Memory B cell (primary cell): Measurements from ENCODE around the gene PLB1.
"Not testable (repeated sequence)": the region's sequence is repeated elsewhere in the genome, so short reads cannot be mapped to it uniquely, and the experiment has no call there.

Source experiments
- ATAC-seq: fragments of 150-1000 bp; cut with Tn5 transposase; 2 replicates; pipeline ENCODE4 v1.10.0; 2021; ENCODE audit warnings: low read depth, mild to moderate bottlenecking, moderate library complexity
- DNase-seq, 2 donors: peaks; one replicate each; pipeline ENCODE4 v3.0.0; 2022; ENCODE audit warnings: low spot score in 2 of 2
- H3K27ac Mint-ChIP-seq: one replicate; pipeline ENCODE4 v1.8.0; 2022; ENCODE audit warnings: mild to moderate bottlenecking, moderate library complexity, mixed read lengths
- H3K27me3 Mint-ChIP-seq: one replicate; pipeline ENCODE4 v1.8.0; 2022; ENCODE audit warnings: mixed read lengths
- H3K36me3 Mint-ChIP-seq: one replicate; pipeline ENCODE4 v1.8.0; 2022; ENCODE audit warnings: mild to moderate bottlenecking, mixed read lengths
- H3K4me1 Mint-ChIP-seq: one replicate; pipeline ENCODE4 v1.8.0; 2022; ENCODE audit warnings: mixed read lengths
- H3K4me3 Mint-ChIP-seq: one replicate; pipeline ENCODE4 v1.8.0; 2022; ENCODE audit warnings: mild to moderate bottlenecking, moderate library complexity, mixed read lengths
- H3K9me3 Mint-ChIP-seq: one replicate; pipeline ENCODE4 v1.8.0; 2022; ENCODE audit warnings: mixed read lengths

The PLB1 gene

DNA sequence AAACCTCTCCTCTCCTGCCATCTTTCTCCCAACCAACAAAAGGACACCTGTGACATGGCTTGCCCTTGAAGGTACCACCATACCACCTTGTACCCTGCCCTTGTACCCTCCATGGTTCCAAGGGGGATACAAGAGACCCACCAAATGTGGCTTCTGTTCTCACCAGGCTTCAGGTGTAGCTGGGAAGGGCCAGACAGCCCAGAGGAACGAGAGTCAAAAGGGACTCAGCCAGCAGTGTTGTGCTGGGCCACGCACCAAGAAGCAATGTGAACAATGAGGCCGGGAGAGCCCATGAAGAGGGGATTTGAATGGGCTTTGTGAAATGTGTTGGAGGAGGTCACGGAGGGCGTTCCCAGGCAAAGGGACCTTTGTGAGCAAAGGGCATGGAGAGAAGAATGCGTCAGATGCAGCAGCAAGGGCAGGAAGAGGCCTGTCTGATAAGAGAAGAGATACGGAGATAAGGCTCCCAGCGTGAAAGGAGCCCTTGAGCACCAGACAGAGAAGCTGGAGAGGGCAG is 48.6 kb downstream of the PLB1 start:
- no peak for ATAC-seq
- Mint-ChIP-seq H3K4me3 (no peak overlapping the region), H3K4me1 (peaks cover 2% of the 10 kb centered on the region), H3K36me3 (no peaks in the 10 kb centered on the region), H3K9me3 (no peaks in the 10 kb centered on the region), H3K27ac (no peak overlapping the region), H3K27me3 (peaks cover 11% of the 10 kb centered on the region)
- DNase-seq = no peak

DNA sequence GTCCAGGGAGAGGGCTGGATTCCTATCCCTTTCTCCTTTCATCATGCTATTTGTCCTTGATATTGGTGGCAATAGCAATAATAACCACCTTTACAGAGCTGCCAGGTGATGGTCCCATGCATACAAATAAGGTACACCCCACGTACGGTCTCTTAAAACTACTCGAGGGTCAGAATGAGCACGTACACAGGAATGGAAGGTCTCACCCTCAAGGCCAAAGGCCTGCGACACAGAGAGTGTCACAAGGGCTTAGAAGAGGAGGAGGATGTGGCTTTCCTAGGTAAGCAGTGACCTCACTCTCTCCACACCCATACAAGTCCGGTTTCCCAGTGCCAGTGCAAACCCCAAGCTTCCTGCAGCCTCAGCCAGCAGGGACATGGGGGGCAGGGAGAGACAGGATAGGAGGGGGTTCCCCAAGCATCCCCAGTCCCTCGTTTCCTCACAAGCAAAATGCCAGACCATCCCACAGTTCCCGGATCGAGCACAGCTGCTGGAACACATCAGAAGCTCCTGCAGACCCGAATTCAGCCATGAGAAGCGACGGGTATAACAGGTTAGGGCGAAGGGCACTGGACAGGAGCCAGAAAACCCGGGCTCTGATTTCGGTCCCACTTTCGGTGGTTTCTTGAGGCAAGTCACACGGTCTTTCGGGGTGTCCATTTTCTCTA is 49.2 kb downstream of the PLB1 start:
- H3K36me3 Mint-ChIP-seq = no peaks in the 10 kb centered on the region
- H3K27me3 Mint-ChIP-seq = peaks cover 8% of the 10 kb centered on the region
- no peaks in the 10 kb centered on the region for H3K9me3 Mint-ChIP-seq
- DNase-seq (no peak), ATAC-seq (no peak)
- no peaks in the 10 kb centered on the region for H3K4me1 Mint-ChIP-seq
- H3K4me3 Mint-ChIP-seq = no peak overlapping the region
- no peak overlapping the region for H3K27ac Mint-ChIP-seq

DNA sequence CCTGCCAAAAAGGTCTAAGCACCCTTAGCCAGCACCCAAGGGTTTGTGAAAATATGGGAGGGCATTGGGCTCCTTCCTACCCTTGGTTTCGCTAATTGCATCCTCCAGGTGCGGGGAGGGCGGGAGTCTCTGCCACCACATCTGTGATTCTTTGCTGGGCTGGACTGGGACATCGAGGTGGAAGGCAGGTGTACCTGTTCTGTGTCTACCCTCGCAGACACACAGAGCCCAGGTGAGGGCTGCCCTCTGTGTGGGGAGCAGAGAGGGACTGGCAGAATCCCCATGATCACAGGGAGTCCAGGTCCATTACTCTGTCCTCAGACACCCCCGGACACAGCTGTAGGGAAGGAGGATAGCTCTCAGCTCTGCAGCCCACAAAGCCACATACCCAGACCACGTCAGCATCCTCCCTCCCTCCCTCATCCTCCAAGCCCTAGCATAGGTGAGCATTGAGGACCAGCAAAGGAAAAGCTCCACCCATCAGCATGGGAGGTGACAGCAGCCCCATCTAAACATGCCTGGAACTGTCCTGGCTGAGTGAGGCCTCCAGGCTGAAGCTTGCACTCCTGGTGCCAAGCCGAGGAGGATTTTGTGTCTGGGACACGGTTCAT is 49.8 kb downstream of the PLB1 start:
- H3K4me3 Mint-ChIP-seq = no peak overlapping the region
- H3K9me3 Mint-ChIP-seq = no peaks in the 10 kb centered on the region
- no peak for ATAC-seq
- no peak for DNase-seq
- H3K36me3 Mint-ChIP-seq = no peaks in the 10 kb centered on the region
- H3K27me3 Mint-ChIP-seq = peaks cover 5% of the 10 kb centered on the region
- H3K27ac Mint-ChIP-seq = no peak overlapping the region
- no peaks in the 10 kb centered on the region for H3K4me1 Mint-ChIP-seq

DNA sequence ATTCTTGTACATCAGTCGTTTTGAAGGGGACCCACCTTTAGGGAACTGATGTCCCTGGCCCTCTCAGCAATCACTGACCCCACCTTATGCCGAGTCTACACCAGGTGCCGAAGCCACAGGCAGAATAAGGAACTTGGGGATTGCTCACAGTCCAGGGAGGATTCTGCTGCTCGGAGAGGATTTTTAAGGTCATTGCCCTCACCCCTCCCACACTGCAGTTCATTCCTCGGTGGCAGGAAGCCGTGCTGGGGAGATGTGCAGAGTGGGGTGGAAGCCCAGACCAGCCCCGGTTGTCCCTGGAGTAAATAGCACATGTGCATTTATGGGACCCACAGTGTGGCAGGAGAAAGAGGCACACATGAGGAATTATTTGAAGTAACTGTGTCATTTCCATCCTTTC is 50.4 kb downstream of the PLB1 start:
- no peak overlapping the region for H3K27ac Mint-ChIP-seq
- H3K4me1 Mint-ChIP-seq = no peaks in the 10 kb centered on the region
- peaks cover 5% of the 10 kb centered on the region for H3K27me3 Mint-ChIP-seq

DNA sequence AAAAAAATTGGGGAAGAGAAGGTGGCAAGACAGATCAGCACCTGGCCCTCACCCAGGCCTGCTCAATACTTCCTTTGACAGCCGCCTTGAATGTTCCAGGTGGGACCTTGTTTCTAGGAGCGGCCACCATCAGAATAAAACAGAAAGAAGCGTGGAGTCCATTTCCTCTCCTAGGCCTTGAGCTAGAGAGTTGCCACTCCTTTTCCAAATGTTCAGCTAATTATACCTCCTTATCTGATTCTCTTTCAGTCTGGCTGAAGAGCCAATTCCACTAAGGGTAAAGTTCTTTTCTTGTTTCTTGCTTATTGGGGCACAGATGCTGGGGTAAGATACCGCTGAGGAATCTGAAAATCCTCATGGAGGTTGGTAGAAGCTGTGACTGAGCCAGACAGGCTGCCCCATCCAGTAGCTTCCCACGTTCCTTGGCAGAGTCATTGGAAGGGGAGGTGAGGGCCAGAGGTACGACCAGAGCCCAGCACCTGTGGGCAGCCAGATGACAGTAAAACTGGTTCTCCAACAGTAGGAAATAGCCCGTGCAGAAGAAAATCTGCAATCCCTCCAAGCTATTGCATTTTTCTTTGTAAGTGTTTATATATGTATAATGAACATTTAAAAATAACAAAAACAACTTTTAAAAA is 51.5 kb downstream of the PLB1 start:
- no peak overlapping the region for H3K27ac Mint-ChIP-seq
- no peak overlapping the region for H3K4me3 Mint-ChIP-seq
- ATAC-seq (no peak), DNase-seq (no peak)
- H3K4me1 Mint-ChIP-seq = no peaks in the 10 kb centered on the region
- no peaks in the 10 kb centered on the region for H3K9me3 Mint-ChIP-seq
- H3K36me3 Mint-ChIP-seq = no peaks in the 10 kb centered on the region
- H3K27me3 Mint-ChIP-seq = peaks cover 5% of the 10 kb centered on the region

More for the DNA sequence above, 50.4 kb downstream of the PLB1 start:
- Mint-ChIP-seq H3K36me3 (no peaks in the 10 kb centered on the region), H3K9me3 (no peaks in the 10 kb centered on the region), H3K4me3 (no peak overlapping the region)
- no peak for ATAC-seq
- no peak for DNase-seq

DNA sequence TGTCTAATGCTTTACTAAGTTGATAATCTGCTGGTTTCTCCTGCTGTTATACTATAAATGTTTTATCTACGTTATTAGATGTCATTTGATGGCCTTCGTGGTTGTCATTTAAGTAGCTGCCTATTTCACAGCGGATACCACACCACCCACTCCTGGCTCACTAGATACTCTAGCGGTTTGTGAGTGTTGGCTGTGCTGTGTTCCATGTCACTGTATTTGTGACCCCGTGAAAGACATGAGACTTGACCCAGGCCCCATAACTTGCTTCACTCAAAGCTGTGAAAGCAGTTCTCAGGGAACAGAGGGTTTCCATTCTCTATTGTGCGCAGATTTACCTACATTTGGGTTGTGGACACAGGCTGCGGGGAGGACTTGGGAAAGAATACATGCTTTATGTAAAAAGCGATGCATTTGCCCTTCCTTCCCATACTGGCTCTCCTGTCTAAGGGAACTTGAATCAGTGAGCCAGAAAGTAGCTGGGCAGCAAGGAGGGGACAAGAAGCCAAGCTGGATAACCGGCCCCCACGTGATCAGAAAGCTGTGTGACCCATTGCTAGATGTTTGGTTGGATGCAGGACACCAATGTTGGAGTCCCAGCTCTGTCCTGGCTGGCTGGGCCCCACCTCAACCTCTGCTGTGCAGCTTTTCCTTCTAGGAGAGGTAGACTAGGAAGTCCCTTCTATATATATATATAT is 52.2 kb downstream of the PLB1 start:
- no peaks in the 10 kb centered on the region for H3K36me3 Mint-ChIP-seq
- no peaks in the 10 kb centered on the region for H3K9me3 Mint-ChIP-seq
- H3K27me3 Mint-ChIP-seq = peaks cover 2% of the 10 kb centered on the region
- no peak for DNase-seq
- no peak for ATAC-seq
- H3K4me1 Mint-ChIP-seq = no peaks in the 10 kb centered on the region
- H3K4me3 Mint-ChIP-seq = no peak overlapping the region
- H3K27ac Mint-ChIP-seq = no peak overlapping the region

DNA sequence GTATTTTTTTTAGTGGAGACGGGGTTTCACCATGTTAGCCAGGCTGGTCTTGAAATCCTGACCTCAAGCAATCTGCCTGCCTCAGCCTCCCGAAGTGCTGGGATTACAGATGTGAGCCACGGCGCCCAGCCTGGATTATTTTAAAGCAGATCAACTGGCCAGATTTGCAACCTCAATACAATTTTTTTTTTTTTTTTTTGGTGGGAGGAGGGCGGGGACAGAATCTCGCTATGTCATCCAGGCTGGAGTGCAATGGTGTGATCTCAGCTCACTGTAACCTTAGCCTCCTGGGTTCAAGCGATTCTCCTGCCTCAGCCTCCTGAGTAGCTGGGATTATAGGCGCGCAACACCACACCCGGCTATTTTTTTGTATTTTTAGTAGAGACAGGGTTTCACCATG is 54.5 kb downstream of the PLB1 start:
- not testable (repeated sequence) for H3K9me3 Mint-ChIP-seq, H3K4me3 Mint-ChIP-seq, DNase-seq, H3K36me3 Mint-ChIP-seq, ATAC-seq, H3K27ac Mint-ChIP-seq, H3K27me3 Mint-ChIP-seq, H3K4me1 Mint-ChIP-seq

DNA sequence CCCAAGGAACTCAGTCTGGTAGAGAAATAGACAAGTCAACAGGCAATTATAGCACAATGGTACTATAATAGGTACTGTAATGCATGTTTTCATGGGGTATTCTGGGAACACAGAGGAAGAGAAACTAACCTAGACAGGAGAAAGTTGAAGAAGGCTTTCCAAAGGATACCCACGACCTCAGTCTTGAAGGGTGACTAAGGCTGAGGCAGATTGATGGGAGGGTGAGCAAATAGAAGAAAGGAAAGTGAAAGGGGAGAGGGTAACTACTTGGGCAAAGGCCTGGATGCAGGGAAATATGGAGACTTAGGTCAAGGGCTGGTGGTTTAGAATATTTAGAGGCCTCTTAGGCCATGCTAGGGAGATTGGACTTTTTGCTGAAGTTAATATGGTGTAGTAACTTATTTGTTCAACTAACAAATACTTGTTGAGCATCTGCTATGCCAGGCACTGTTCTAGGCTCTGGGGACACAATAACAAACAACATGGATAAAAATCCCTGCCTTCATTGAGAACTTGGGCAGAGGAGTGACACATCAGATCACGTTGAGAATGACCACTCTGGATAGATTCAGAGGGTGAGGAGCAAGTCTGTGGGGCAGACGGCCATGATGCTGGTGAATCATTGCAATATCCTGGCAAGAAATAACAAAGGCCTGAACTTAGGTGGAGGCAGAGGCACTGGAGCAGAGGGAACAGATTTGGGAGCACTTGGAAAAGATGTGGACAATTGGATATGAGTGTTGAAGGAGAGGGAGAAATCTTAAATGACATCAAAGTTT is 56.4 kb downstream of the PLB1 start:
- Mint-ChIP-seq H3K27ac (no peak overlapping the region), H3K36me3 (no peaks in the 10 kb centered on the region), H3K9me3 (no peaks in the 10 kb centered on the region), H3K4me3 (no peak overlapping the region), H3K27me3 (no peaks in the 10 kb centered on the region), H3K4me1 (no peaks in the 10 kb centered on the region)
- no peak for DNase-seq
- ATAC-seq = no peak

DNA sequence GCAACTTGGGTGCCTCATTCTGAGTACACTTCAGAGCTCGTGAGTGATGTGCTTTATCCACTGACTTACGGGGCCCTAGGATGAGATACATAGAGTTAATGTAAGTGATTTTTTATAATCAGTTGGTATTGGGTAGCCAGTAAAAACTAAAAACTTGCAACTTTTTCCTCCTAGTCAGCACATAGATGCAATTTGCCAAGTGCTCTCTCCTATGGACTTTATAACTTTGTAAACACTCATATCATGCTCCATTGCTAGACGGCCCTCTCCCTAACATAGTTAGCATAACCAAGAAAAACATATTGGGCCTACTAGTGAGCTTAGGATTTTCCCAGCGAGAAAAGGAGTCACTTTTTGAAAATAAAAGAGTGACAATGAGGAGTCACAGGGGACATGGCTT is 60.4 kb downstream of the PLB1 start:
- no peak overlapping the region for H3K27ac Mint-ChIP-seq
- peaks cover 5% of the 10 kb centered on the region for H3K27me3 Mint-ChIP-seq
- no peak for ATAC-seq
- H3K4me3 Mint-ChIP-seq = no peak overlapping the region
- H3K36me3 Mint-ChIP-seq = no peaks in the 10 kb centered on the region
- no peak for DNase-seq
- no peaks in the 10 kb centered on the region for H3K9me3 Mint-ChIP-seq
- no peaks in the 10 kb centered on the region for H3K4me1 Mint-ChIP-seq

DNA sequence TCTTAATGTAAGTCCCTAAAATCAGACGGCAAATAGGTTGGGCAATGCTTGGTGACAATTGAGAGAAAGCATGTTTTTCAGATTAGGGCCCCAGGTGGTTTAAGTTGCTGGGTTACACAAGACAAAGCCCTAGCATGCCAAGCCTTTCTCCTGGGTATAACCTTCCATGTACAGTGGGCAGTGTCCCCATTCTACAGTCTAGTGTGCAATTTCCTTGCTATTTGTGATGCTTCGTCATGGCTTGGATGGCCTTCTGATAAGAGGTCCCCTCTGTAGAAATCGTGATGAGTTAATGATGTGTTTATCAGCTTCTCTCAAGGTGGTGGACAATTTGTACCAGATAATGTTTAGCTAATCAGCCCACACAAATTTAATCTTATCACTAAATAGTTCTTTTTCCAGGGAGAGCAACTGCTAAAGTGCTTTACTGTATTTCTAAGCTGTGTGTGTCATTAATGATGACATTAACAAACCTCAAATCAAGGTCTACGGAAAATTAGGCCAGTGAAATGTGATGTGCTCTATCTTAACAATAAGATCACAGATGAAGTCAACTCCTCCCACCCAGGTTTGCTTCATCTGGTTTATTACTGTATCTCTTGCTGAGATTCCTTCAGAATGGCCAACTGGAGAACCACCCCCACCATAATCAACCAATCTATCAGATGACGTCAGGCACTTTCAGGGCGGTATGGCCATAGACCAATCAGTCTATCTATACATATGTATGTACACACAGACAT is 61.7 kb downstream of the PLB1 start:
- Mint-ChIP-seq H3K9me3 (no peaks in the 10 kb centered on the region), H3K27ac (no peak overlapping the region), H3K36me3 (no peaks in the 10 kb centered on the region), H3K27me3 (peaks cover 5% of the 10 kb centered on the region), H3K4me1 (no peaks in the 10 kb centered on the region), H3K4me3 (no peak overlapping the region)
- ATAC-seq (no peak), DNase-seq (no peak)

DNA sequence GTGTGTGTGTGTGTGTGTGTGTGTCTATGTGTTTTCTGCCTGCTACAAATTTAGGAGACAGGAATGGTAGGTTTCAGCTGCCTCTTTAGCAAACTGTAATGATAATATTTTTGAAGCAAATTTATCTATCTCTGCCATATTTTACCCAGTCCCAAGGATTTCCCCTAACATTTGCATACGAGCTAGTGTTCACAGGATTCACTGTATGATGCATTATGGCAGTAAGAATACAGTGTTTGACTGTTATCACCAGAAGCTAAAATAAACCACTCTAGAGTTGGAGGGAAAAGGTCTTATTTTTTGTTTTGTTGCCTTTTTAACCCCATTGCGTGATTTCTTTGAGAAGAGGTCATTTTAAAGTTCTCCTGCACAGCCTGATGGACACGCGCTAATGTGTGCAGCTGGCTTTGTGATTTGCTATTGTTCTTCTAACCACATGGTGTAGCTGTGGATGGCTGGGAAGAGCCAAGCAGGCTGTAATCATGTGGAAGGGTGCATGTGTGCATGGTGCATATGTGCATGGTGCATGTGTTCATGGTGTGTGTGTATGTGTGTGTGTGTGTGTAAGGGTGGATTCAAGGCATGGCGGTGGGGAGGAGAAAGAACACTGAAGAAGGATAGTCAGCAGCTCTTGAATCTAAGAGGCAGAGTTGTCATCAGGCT is 62.4 kb downstream of the PLB1 start:
- Mint-ChIP-seq H3K27ac (no peak overlapping the region), H3K4me3 (no peak overlapping the region), H3K36me3 (no peaks in the 10 kb centered on the region), H3K4me1 (no peaks in the 10 kb centered on the region), H3K27me3 (peaks cover 5% of the 10 kb centered on the region), H3K9me3 (no peaks in the 10 kb centered on the region)
- DNase-seq = no peak
- no peak for ATAC-seq

DNA sequence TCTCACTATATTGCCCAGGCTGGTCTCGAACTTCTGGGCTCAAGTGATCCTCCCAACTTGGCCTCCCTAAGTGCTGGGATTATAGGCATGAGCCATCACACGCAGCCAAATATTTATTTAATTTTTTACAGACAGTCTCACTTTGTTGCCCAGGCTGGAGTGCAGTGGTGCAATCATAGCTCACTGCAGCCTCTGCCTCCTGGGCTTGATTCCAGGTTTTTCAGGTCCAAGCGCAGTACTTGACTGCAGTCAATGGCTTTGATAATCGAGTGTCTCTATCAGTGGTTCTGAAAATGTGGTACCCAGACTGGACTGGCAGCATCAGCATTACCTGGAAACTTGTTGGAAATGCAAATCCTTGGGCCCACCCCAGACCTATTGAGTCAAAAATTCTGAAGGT is 63.1 kb downstream of the PLB1 start:
- Mint-ChIP-seq H3K27ac (no peak overlapping the region), H3K9me3 (no peaks in the 10 kb centered on the region), H3K36me3 (no peaks in the 10 kb centered on the region), H3K27me3 (peaks cover 5% of the 10 kb centered on the region), H3K4me3 (no peak overlapping the region), H3K4me1 (no peaks in the 10 kb centered on the region)
- no peak for ATAC-seq
- DNase-seq = no peak

DNA sequence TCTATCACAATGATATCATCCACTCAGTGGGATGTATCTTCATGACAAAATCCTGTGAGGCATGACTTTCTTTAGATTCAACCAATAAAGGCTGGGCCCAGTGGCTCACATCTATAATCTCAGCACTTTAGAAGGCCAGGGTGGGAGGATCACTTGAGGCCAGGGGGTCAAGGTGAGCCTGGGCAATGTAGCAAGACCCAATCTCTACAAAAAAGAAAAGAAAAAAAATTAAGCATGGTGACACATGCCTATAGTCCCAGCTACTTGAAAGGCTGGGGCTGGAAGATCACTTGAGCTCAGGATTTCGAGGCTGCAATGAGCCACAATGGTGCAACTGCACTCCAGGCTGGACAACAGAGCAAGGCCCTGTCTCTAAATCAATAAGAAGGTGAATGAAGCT is 68.0 kb downstream of the PLB1 start:
- no peaks in the 10 kb centered on the region for H3K9me3 Mint-ChIP-seq
- H3K27ac Mint-ChIP-seq = no peak overlapping the region

More for the DNA sequence above, 68.0 kb downstream of the PLB1 start:
- Mint-ChIP-seq H3K36me3 (no peaks in the 10 kb centered on the region), H3K4me1 (no peaks in the 10 kb centered on the region), H3K27me3 (peaks cover 3% of the 10 kb centered on the region), H3K4me3 (no peak overlapping the region)
- no peak for ATAC-seq
- no peak for DNase-seq
